ENCODE measurements around the gene PHIP.
"Not testable (repeated sequence)": the region's sequence is repeated elsewhere in the genome, so short reads cannot be mapped to it uniquely, and the experiment has no call there.

PHIP gene

DNA sequence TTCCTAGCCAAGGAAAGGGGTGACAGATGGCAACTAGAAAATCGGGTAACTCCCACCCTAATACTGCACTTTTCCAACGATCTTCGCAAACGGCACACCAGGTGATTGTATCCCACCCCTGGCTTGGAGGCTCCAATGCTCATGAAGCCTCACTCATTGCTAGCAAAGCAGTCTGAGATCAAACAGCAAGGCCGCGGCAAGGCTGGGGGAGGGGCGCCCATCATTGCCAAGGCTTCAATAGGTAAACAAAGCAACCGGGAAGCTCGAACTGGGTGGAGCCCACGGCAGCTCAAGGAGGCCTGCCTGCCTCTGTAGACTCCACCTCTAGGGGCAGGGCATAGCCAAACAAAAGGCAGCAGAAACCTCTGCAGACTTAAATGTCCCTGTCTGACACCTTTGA, 156.9 kb downstream of the PHIP start:
- DNase-seq (ENCODE audit: low read depth) = not testable (repeated sequence)

DNA sequence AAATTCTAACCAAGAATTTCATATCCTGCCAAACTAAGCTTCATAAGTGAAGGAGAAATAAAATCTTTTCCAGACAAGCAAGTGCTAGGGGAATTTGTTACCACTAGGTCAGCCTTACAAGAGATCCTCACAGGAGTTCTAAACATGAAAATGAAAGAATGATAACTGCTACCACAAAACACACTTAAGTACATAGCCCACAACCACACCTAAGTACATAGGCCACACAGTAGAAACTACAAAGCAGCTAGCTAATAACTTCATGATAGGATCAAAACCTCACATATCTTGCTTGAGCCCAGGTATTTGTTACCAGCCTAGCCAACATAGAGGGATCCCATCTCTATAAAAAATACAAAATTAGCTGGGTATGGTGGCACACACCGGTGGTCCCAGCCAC, 160.3 kb downstream of the PHIP start:
- DNase-seq (ENCODE audit: low read depth) = no peak

- DNase-seq (ENCODE audit: low read depth) = no peak
These were observed 161.6 kb downstream of the PHIP start for GRCh38 chr6:78916411-78916810.

- no peak for DNase-seq (ENCODE audit: low read depth)
These were observed 166.7 kb downstream of the PHIP start for GRCh38 chr6:78911218-78911940.

DNA sequence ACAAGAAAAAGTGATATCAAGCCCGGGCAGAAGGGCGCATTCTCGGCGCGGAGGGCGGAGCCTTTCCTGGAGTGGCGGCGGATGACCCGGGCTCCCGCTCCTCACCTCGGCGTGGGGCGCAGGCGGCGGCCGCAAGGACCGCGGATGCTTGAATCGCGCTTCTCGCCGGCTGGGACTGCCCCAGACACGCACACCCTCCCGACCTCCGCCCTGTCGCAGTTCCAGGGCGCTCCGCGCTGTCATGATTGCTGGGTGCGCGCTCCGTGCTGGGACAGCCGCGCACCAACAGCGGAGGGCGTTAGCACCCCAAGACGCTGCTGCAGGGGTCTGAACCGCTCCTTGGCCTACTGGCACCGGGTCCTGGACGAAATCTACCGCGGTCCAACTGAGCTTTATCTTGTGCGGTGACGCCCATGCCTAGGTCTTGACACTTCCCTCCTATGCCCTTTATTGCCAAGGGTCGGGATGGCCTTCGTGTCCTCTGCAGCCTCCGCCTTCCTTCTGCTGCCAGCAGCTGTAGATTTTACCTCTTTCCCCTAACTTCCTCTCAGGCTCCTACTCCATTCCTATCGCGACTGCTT, 167.4 kb downstream of the PHIP start:
- DNase-seq (ENCODE audit: low read depth) = no peak

GRCh38 chr6:78910010-78910409, 168.0 kb downstream of the PHIP start:
- no peak for DNase-seq (ENCODE audit: low read depth)

GRCh38 chr6:78909391-78909790, 168.7 kb downstream of the PHIP start:
- DNase-seq (ENCODE audit: low read depth) = no peak

DNA sequence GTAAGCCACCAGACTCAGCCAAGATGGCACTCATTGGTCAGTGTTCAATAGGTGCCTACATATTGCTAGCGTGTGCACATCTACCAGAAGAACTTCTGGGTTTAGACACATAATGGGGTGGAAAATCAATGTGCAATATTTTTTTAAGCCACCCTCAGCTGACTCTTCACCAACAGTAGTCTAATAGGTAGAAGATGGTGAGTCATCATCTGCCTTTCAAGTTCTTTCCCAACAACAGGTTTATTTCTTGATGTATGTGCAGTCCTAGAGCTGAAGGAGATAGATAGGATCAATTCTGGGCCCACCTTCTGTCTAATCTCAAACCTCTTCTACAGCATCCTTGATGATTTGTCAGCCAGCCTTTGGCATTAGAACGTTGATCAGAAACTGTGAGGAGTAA, 169.4 kb downstream of the PHIP start:
- DNase-seq (ENCODE audit: low read depth) = no peak

DNA sequence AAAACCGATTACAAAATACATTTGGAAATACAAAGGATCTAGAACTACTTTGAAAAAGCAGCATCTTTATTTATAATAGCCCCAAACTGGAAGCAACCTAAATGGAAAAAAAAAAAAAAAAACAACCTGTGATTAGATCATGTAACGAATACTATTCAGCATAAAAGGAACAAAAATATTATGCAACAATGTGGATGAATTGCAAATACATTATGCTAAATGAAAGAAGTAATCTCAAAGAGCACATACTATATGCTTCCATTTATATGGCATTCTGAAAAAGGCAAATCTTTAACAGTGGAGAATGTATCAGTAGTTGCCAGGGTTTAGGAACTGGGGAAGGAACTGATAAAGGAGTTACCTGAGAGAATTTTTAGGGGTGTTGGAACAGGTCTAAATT, 181.8 kb downstream of the PHIP start:
- DNase-seq (ENCODE audit: low read depth) = no peak

DNA sequence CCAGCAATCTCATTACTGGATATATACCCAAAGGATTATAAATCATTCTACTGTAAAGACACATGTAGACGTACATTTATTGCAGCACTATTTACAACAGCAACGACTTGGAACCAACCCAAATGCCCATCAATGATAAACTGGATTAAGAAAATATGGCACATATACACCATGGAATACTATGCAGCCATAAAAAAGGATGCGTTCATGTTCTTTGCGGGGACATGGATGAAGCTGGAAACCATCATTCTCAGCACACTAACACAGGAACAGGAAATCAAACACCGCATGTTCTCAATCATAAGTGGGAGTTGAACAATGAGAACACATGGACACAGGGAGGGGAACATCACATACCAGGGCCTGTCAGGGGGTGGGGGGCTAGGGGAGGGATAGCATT, 188.2 kb downstream of the PHIP start:
- DNase-seq (ENCODE audit: low read depth) = not testable (repeated sequence)

Measured in activated T-cell treated with anti-CD3 and anti-CD28 coated beads for 1 hour (primary cell).